ENCODE data around the gene KRTAP5-2.

DNA sequence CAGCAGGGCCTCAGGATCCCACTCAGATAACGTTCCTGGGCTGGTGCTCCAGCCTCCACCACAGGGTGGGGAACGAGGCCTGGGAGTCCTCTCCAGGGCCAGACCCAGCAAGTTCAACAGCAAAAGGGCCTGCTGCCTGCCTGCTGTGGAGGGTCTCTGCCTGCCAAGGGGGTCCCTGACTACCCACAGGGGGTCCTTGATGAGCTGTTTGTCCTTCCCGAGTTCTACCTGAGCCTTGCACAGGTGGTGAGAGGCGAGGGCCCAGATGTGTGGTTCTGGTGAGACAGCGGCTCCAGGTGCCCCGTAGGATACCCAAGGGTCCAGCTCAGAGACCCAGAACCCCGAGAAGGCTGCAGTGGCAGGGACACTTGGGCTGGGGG is 30.4 kb downstream of the KRTAP5-2 start:
- TF ChIP-seq, protein P1, sequence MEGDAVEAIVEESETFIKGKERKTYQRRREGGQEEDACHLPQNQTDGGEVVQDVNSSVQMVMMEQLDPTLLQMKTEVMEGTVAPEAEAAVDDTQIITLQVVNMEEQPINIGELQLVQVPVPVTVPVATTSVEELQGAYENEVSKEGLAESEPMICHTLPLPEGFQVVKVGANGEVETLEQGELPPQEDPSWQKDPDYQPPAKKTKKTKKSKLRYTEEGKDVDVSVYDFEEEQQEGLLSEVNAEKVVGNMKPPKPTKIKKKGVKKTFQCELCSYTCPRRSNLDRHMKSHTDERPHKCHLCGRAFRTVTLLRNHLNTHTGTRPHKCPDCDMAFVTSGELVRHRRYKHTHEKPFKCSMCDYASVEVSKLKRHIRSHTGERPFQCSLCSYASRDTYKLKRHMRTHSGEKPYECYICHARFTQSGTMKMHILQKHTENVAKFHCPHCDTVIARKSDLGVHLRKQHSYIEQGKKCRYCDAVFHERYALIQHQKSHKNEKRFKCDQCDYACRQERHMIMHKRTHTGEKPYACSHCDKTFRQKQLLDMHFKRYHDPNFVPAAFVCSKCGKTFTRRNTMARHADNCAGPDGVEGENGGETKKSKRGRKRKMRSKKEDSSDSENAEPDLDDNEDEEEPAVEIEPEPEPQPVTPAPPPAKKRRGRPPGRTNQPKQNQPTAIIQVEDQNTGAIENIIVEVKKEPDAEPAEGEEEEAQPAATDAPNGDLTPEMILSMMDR (IDR thresholded peaks at IDR 0.05): no peak
- TF ChIP-seq POLR2A (IDR thresholded peaks at IDR 0.05): no peak
